ENCODE results near the gene SIK2. TPM values are rescaled to one million over a fixed set of nuclear protein-coding genes. Genes with fewer than 3 reads are reported as not detected.

Gene SIK2
- total and polyA plus RNA-seq, 2 donors (not counting 1 experiment from before 2014, with no cell fraction given), result 4.9 to 21.8 TPM

DNA sequence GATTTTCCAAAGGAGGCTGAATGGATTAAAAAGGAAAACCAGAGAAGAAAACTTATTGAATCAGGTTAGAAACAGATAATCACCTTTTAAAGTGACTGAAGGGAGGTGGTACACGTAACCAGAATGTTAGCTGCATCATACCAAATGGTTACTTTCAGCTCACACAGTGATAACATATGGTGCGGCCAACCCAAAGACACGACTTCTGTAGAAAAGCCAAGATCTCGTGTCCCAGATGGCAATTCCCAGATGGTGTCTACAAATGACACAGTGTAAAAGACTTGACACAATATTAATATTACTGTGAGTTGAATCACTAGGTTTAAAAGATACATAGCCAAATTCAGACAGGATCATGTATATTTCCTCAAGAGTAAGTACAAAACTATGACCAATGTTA is 158.8 kb downstream of the SIK2 start:
- no peak overlapping the region for H3K4me2 ChIP-seq (replicated peaks; ENCODE audit: low read depth, low read length, poor library complexity, severe bottlenecking)
- H3K9ac ChIP-seq (ENCODE audit: low read length), result no peak overlapping the region
- Mint-ChIP-seq H3K9me3 (ENCODE audit: insufficient read depth) (no peaks in the 10 kb centered on the region), H3K27me3 (no peaks in the 10 kb centered on the region), H3K4me1 (peaks cover 26% of the 10 kb centered on the region), H3K27ac (no peak overlapping the region), H3K4me3 (no peak overlapping the region)
- no peak for ATAC-seq (ENCODE audit: low read depth)
- no peak for TF ChIP-seq EZH2 (IDR thresholded peaks at IDR 0.05; ENCODE audit: borderline replicate concordance, insufficient read depth, low read depth, low read length, poor library complexity, severe bottlenecking)
- TF ChIP-seq, protein P1, sequence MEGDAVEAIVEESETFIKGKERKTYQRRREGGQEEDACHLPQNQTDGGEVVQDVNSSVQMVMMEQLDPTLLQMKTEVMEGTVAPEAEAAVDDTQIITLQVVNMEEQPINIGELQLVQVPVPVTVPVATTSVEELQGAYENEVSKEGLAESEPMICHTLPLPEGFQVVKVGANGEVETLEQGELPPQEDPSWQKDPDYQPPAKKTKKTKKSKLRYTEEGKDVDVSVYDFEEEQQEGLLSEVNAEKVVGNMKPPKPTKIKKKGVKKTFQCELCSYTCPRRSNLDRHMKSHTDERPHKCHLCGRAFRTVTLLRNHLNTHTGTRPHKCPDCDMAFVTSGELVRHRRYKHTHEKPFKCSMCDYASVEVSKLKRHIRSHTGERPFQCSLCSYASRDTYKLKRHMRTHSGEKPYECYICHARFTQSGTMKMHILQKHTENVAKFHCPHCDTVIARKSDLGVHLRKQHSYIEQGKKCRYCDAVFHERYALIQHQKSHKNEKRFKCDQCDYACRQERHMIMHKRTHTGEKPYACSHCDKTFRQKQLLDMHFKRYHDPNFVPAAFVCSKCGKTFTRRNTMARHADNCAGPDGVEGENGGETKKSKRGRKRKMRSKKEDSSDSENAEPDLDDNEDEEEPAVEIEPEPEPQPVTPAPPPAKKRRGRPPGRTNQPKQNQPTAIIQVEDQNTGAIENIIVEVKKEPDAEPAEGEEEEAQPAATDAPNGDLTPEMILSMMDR (IDR thresholded peaks at IDR 0.05), result no peak
- no peak overlapping the region for H3K27ac ChIP-seq (ENCODE audit: low read length in 2 of 2)
- H2AFZ ChIP-seq (ENCODE audit: insufficient read depth, low read depth, low read length, poor library complexity, severe bottlenecking), result no peak overlapping the region
- DNase-seq, result no peak
- H4K20me1 ChIP-seq (ENCODE audit: control insufficient read depth, insufficient read depth, low read length, poor library complexity, severe bottlenecking), result no peaks in the 10 kb centered on the region
- no peaks in the 10 kb centered on the region for H3K9me3 ChIP-seq (ENCODE audit: control extremely low read depth in 1 of 3, control insufficient read depth in 2 of 3, insufficient read depth in 1 of 3, low read length in 2 of 3)
- H3K79me2 ChIP-seq (ENCODE audit: control insufficient read depth, insufficient read depth, low read length), result peaks cover 28% of the 10 kb centered on the region
- POLR2A ChIA-PET, result no interaction called here
- peaks cover 8 to 46% of the 10 kb centered on the region in 2 experiments for H3K36me3 ChIP-seq (replicated peaks in 1 of 2; ENCODE audit: control extremely low read depth in 1 of 2, control insufficient read depth in 1 of 2, extremely low read depth in 1 of 2, insufficient read depth in 2 of 2, low read length in 1 of 2)
- H3K4me3 ChIP-seq (ENCODE audit: control extremely low read depth in 1 of 5, extremely low read depth in 1 of 5, insufficient read depth in 1 of 5, low read depth in 2 of 5, low read length in 4 of 5), result no peak overlapping the region
- CTCF ChIA-PET, result interaction anchor here (2.5 kb wide), 1 partner anchor 16 kb away, joined by 14 read pairs; no protein-coding TSS in a partner anchor
- H3K4me1 ChIP-seq (ENCODE audit: control insufficient read depth in 2 of 2, insufficient read depth in 2 of 2, low read length in 2 of 2), result peaks cover 0 to 10% of the 10 kb centered on the region in 2 donors
- H3K27me3 ChIP-seq (replicated peaks in 1 of 4; ENCODE audit: control extremely low read depth in 1 of 4, control insufficient read depth in 3 of 4, insufficient read depth in 4 of 4, low read length in 3 of 4), result no peaks in the 10 kb centered on the region
- intact Hi-C loops (cut with micrococcal nuclease), result no loop called here
- no CpG with 5 or more reads among the region's 4 CpGs for WGBS (ENCODE audit: insufficient coverage)

DNA sequence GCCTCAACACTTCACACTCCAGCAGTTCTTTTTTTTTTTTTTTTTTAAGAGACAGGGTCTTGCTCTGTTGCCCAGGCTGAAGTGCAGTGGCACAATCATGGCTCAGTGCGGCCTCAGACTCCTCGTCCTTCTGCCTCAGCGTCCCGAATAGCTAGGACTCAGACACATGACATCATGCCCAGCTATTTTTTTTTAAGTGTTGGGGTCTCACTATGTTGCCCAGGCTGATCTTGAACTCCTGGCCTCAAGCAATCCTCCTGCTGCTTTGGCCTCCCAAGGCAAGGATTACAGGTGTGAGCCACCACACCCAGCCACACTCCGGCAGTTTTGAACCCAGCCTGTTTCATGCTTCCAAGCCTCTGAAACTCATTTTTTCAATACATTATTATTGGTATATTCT is 160.3 kb downstream of the SIK2 start:
- Mint-ChIP-seq H3K9me3 (ENCODE audit: insufficient read depth) (no peaks in the 10 kb centered on the region), H3K4me3 (no peak overlapping the region), H3K27ac (no peak overlapping the region), H3K27me3 (no peaks in the 10 kb centered on the region), H3K4me1 (peaks cover 37% of the 10 kb centered on the region)
- WGBS (ENCODE audit: insufficient coverage), result 100% methylated on average over 4 of the region's 5 CpGs
- intact Hi-C loops (cut with micrococcal nuclease), result no loop called here
- H3K9me3 ChIP-seq (ENCODE audit: control extremely low read depth in 1 of 3, control insufficient read depth in 2 of 3, insufficient read depth in 1 of 3, low read length in 2 of 3), result no peaks in the 10 kb centered on the region
- no peaks in the 10 kb centered on the region for H4K20me1 ChIP-seq (ENCODE audit: control insufficient read depth, insufficient read depth, low read length, poor library complexity, severe bottlenecking)
- CTCF ChIA-PET, result interaction anchor here (0.6 to 6.6 kb wide), 5 partner anchors 15 to 176 kb away, joined by 3 to 114 read pairs (median 10); no protein-coding TSS in a partner anchor
- H3K9ac ChIP-seq (ENCODE audit: low read length), result no peak overlapping the region
- H2AFZ ChIP-seq (ENCODE audit: insufficient read depth, low read depth, low read length, poor library complexity, severe bottlenecking), result no peak overlapping the region
- no peaks in the 10 kb centered on the region for H3K27me3 ChIP-seq (replicated peaks in 1 of 4; ENCODE audit: control extremely low read depth in 1 of 4, control insufficient read depth in 3 of 4, insufficient read depth in 4 of 4, low read length in 3 of 4)
- peaks cover 9 to 16% of the 10 kb centered on the region in 2 donors for H3K4me1 ChIP-seq (ENCODE audit: control insufficient read depth in 2 of 2, insufficient read depth in 2 of 2, low read length in 2 of 2)
- TF ChIP-seq, protein P1 (IDR thresholded peaks at IDR 0.05), result no peak
- TF ChIP-seq EZH2 (IDR thresholded peaks at IDR 0.05; ENCODE audit: borderline replicate concordance, insufficient read depth, low read depth, low read length, poor library complexity, severe bottlenecking), result no peak
- POLR2A ChIA-PET, result no interaction called here
- no peak overlapping the region for H3K4me2 ChIP-seq (replicated peaks; ENCODE audit: low read depth, low read length, poor library complexity, severe bottlenecking)
- peaks cover 30% of the 10 kb centered on the region for H3K79me2 ChIP-seq (ENCODE audit: control insufficient read depth, insufficient read depth, low read length)
- ATAC-seq (ENCODE audit: low read depth) (no peak), DNase-seq (no peak)
- peaks cover 8 to 41% of the 10 kb centered on the region in 2 experiments for H3K36me3 ChIP-seq (replicated peaks in 1 of 2; ENCODE audit: control extremely low read depth in 1 of 2, control insufficient read depth in 1 of 2, extremely low read depth in 1 of 2, insufficient read depth in 2 of 2, low read length in 1 of 2)
- no peak overlapping the region for H3K27ac ChIP-seq (ENCODE audit: low read length in 2 of 2)
- H3K4me3 ChIP-seq (ENCODE audit: control extremely low read depth in 1 of 5, extremely low read depth in 1 of 5, insufficient read depth in 1 of 5, low read depth in 2 of 5, low read length in 4 of 5), result no peak overlapping the region
